ENCODE measurements around the gene EBP. TPM values are rescaled to one million over a fixed set of nuclear protein-coding genes. Genes with fewer than 3 reads are reported as not detected.

EBP gene
- total and polyA plus RNA-seq, 9 of the 15 experiments (the other 6 are each of a cell fraction or from before 2014, with no cell fraction given): 228 to 987 (median 274) TPM

- TF ChIP-seq MIER1 (IDR thresholded peaks at IDR 0.05; ENCODE audit: low read depth): no peak
- TF ChIP-seq BACH1 (tag; IDR thresholded peaks at IDR 0.05): 0 out of 2 replicates have a peak, but pooled peaks have one; percentile 25
- TF ChIP-seq THRB (CRISPR knock-in tag; conservative IDR thresholded peaks at IDR 0.05): no peak
- TF ChIP-seq TCF7 (IDR thresholded peaks at IDR 0.05; ENCODE audit: borderline replicate concordance): peak; percentile 42; the same call in 1 of the 2 replicates
- no peak for TF ChIP-seq ZNF431 (CRISPR knock-in tag; IDR thresholded peaks at IDR 0.05)
- TF ChIP-seq CHD7 (IDR thresholded peaks at IDR 0.05; ENCODE audit: low read depth, low read length): no peak
- no peak for TF ChIP-seq ZFP30 (CRISPR knock-in tag; IDR thresholded peaks at IDR 0.05; ENCODE audit: borderline replicate concordance)
- TF ChIP-seq NFXL1 (CRISPR knock-in tag; IDR thresholded peaks at IDR 0.05): no peak
- no peak for TF ChIP-seq HMG20A (CRISPR knock-in tag; conservative IDR thresholded peaks at IDR 0.05)
- no peak for TF ChIP-seq CHAMP1 (IDR thresholded peaks at IDR 0.05)
- no peak for TF ChIP-seq MAFK (IDR thresholded peaks at IDR 0.05; ENCODE audit: low read length)
Observed at GRCh38 chrX:48475774-48476577, 45.6 kb upstream of the EBP start, which contains the start of gene FTSJ1 (continued).
